HCT116 (cell line): ENCODE data around the gene RASGRF1. TPM values are rescaled to one million over a fixed set of nuclear protein-coding genes. Genes with fewer than 3 reads are reported as not detected.

Experiments
- ATAC-seq: fragments of 200-7000 bp; cut with Tn5 transposase; 2 replicates; pipeline ENCODE4 v1.9.1; 2020; ENCODE audit warnings: mild to moderate bottlenecking, moderate library complexity
- BruUV-seq: library from RNA; stranded (reverse); fragments of 400-500 nt; replicated peaks from 2 replicates; lab custom pipeline; 2021; lab: Mats Ljungman, UMichigan
- CTCF ChIA-PET: fragments of 300-600 bp; sonication (Branson Sonifier 250); formaldehyde crosslinking; loops from one replicate; lab custom pipeline; 2021; ENCODE audit warnings: antibody characterized with exemption; lab: Charles Lee
- POLR2A ChIA-PET: fragments of 300-600, 350-600 bp; sonication (Branson Sonifier 250); formaldehyde crosslinking; loops from one replicate; lab custom pipeline; 2021; ENCODE audit warnings: antibody characterized with exemption; lab: Charles Lee
- RAD21 ChIA-PET, 2 experiments: fragments of 300-600 bp; sonication (Branson Sonifier 250); formaldehyde crosslinking; loops; one replicate each; lab custom pipeline; 2023; ENCODE audit warnings: low total read pairs in 2 of 2; ENCODE audit not compliant: uncharacterized antibody in 2 of 2, unreplicated experiment in 2 of 2, low non-redundant PET in 1 of 2; lab: Charles Lee
- DNase-seq: peaks from one replicate; pipeline ENCODE4 v3.0.0-alpha.2; 2010; ENCODE audit warnings: low read depth, low spot score
- H2AFZ ChIP-seq: fragments of 200-600 bp; shearing (Covaris generic), sonication (generic); 2 replicates; pipeline ENCODE4 v1.6.1; 2017; ENCODE audit warnings: low read depth, mixed run types, mixed read lengths, antibody characterized with exemption, low read length; ENCODE audit not compliant: poor library complexity, severe bottlenecking
- H3K27ac ChIP-seq: 2 replicates; pipeline ENCODE4 v1.5.1; 2012; ENCODE audit warnings: low read depth, low read length
- H3K27me3 ChIP-seq: fragments of 200-600 bp; sonication (generic); 2 replicates; pipeline ENCODE4 v1.6.1; 2016; ENCODE audit warnings: mixed run types, low read length, mixed read lengths; ENCODE audit not compliant: insufficient read depth
- H3K36me3 ChIP-seq, 2 experiments: fragments of 200-500 bp in 1 of 2; fragments of 200-600 bp in 1 of 2; sonication (Bioruptor generic) in 1 of 2; sonication (generic) in 1 of 2; 2 replicates each; pipeline versions ENCODE4 v1.5.1 to v1.6.1; 2014 to 2016; ENCODE audit warnings: low read length in 2 of 2, inconsistent platforms in 1 of 2, mixed read lengths in 1 of 2, mixed run types in 1 of 2; ENCODE audit not compliant: insufficient read depth in 2 of 2, control insufficient read depth in 1 of 2
- H3K4me1 ChIP-seq, 2 experiments: fragments of 200-600 bp in 1 of 2; sonication (generic) in 1 of 2; 2 replicates each; pipeline versions ENCODE4 v1.5.1 to v1.6.1; 2012 to 2017; ENCODE audit warnings: low read length in 2 of 2, inconsistent platforms in 1 of 2, mild to moderate bottlenecking in 1 of 2, mixed read lengths in 1 of 2, mixed run types in 1 of 2, moderate library complexity in 1 of 2; ENCODE audit not compliant: insufficient read depth in 2 of 2, control insufficient read depth in 1 of 2
- H3K4me2 ChIP-seq: fragments of 200-600 bp; sonication (generic); 2 replicates; pipeline ENCODE4 v1.6.1; 2017; ENCODE audit warnings: mixed run types, low read length, mixed read lengths
- H3K4me3 ChIP-seq, 2 experiments: fragments of 200-600 bp in 1 of 2; sonication (generic) in 1 of 2; replicated peaks in 1 of 2; 2 replicates each; pipeline ENCODE4 v1.5.1; 2011 to 2016; ENCODE audit warnings: low read length in 2 of 2, control low read depth in 1 of 2, low read depth in 1 of 2, mild to moderate bottlenecking in 1 of 2, mixed read lengths in 1 of 2, mixed run types in 1 of 2
- H3K79me2 ChIP-seq: fragments of 200-600 bp; sonication (generic); 2 replicates; pipeline ENCODE4 v1.6.1; 2017; ENCODE audit warnings: mild to moderate bottlenecking, mixed run types, low read length, moderate library complexity, mixed read lengths; ENCODE audit not compliant: insufficient read depth
- H3K9ac ChIP-seq: fragments of 200-600 bp; sonication (generic); 2 replicates; pipeline ENCODE4 v1.6.1; 2016; ENCODE audit warnings: low read length, mixed read lengths
- H3K9me2 ChIP-seq: fragments of 200-600 bp; sonication (generic), shearing (Covaris generic); 2 replicates; pipeline ENCODE4 v1.6.1; 2017; ENCODE audit warnings: mixed run types, mild to moderate bottlenecking, moderate library complexity; ENCODE audit not compliant: insufficient read depth
- H3K9me3 ChIP-seq, 2 experiments: fragments of 200-500 bp in 1 of 2; fragments of 200-600 bp in 1 of 2; sonication (Bioruptor generic) in 1 of 2; sonication (generic) in 1 of 2; 2 replicates each; pipeline ENCODE4 v1.6.1; 2014 to 2017; ENCODE audit warnings: low read length in 2 of 2, mixed read lengths in 2 of 2, inconsistent platforms in 1 of 2, low read depth in 1 of 2, mild to moderate bottlenecking in 1 of 2, mixed run types in 1 of 2, moderate library complexity in 1 of 2; ENCODE audit not compliant: control insufficient read depth in 1 of 2, insufficient read depth in 1 of 2
- H4K20me1 ChIP-seq: fragments of 200-600 bp; sonication (generic), shearing (Covaris generic); 2 replicates; pipeline ENCODE4 v1.6.1; 2017; ENCODE audit warnings: mixed run types, mild to moderate bottlenecking, moderate library complexity; ENCODE audit not compliant: insufficient read depth
- CBX3 ChIP-seq: IDR thresholded peaks from 2 replicates; pipeline ENCODE4 v1.6.1; 2012; ENCODE audit warnings: low read depth
- CEBPB ChIP-seq: IDR thresholded peaks from 2 replicates; pipeline ENCODE4 v1.6.1; 2012; ENCODE audit warnings: low read depth
- CTCF ChIP-seq, 3 experiments: fragments of 200-600 bp in 1 of 3; sonication (generic) in 1 of 3; IDR thresholded peaks in 2 of 3; conservative IDR thresholded peaks in 1 of 3; 2 replicates each; pipeline ENCODE4 v1.5.1; 2012 to 2017; ENCODE audit warnings: low read depth in 2 of 3, low read length in 2 of 3, antibody characterized with exemption in 1 of 3, borderline replicate concordance in 1 of 3, control low read depth in 1 of 3, mild to moderate bottlenecking in 1 of 3, mixed read lengths in 1 of 3, mixed run types in 1 of 3, moderate library complexity in 1 of 3; ENCODE audit not compliant: insufficient read depth in 1 of 3
- EGR1 ChIP-seq: IDR thresholded peaks from 2 replicates; pipeline ENCODE4 v1.6.1; 2012; ENCODE audit warnings: low read depth
- ELF1 ChIP-seq: IDR thresholded peaks from 2 replicates; pipeline ENCODE4 v1.6.1; 2012; ENCODE audit warnings: low read depth, borderline replicate concordance
- EZH2 ChIP-seq: fragments of 200-600 bp; sonication (generic); IDR thresholded peaks from 2 replicates; pipeline ENCODE4 v1.6.1; 2017; ENCODE audit warnings: antibody characterized with exemption, mixed run types
- EZH2phosphoT487 ChIP-seq: fragments of 200-600 bp; IDR thresholded peaks from 2 replicates; pipeline ENCODE4 v1.6.1; 2018; ENCODE audit warnings: antibody characterized with exemption, borderline replicate concordance
- FOSL1 ChIP-seq: IDR thresholded peaks from 2 replicates; pipeline ENCODE4 v1.6.1; 2012; ENCODE audit warnings: low read depth
- MAX ChIP-seq: IDR thresholded peaks from 2 replicates; pipeline ENCODE4 v1.6.1; 2012
- RAD21 ChIP-seq: IDR thresholded peaks from 2 replicates; pipeline ENCODE4 v1.6.1; 2012; ENCODE audit warnings: low read depth, mild to moderate bottlenecking
- SIN3A ChIP-seq: IDR thresholded peaks from 2 replicates; pipeline ENCODE4 v1.6.1; 2012; ENCODE audit warnings: low read depth
- SP1 ChIP-seq: IDR thresholded peaks from 2 replicates; pipeline ENCODE4 v1.6.1; 2012; ENCODE audit warnings: low read depth
- SRF ChIP-seq: IDR thresholded peaks from 2 replicates; pipeline ENCODE4 v1.6.1; 2012; ENCODE audit warnings: low read depth
- TCF7L2 ChIP-seq: IDR thresholded peaks from 2 replicates; pipeline ENCODE4 v1.7.0; 2011; ENCODE audit warnings: borderline replicate concordance, inconsistent platforms; ENCODE audit not compliant: insufficient read depth, insufficient read length; ENCODE audit errors: extremely low read depth
- YY1 ChIP-seq: IDR thresholded peaks from 2 replicates; pipeline ENCODE4 v1.6.1; 2011; ENCODE audit warnings: low read length, low read depth, moderate library complexity, mild to moderate bottlenecking; ENCODE audit not compliant: insufficient replicate concordance; ENCODE audit errors: extremely low read depth
- ZFX ChIP-seq: fragments of 450-650 bp; IDR thresholded peaks from 2 replicates; pipeline ENCODE4 v1.6.1; 2017
- ZNF274 ChIP-seq: fragments of 200-500 bp; sonication (Bioruptor generic); IDR thresholded peaks from 2 replicates; pipeline ENCODE4 v1.6.1; 2014; ENCODE audit warnings: mild to moderate bottlenecking, low read depth, low read length, inconsistent platforms
- intact Hi-C: fragments of 100-400 bp; cut with micrococcal nuclease; formaldehyde crosslinking; loops from 2 replicates; pipeline ENCODE4 v1.10.0; 2022
- total RNA-seq: library from RNA; stranded (reverse); gene quantifications from one replicate; pipeline ENCODE4 v1.2.1, GENCODE V29; 2021; ENCODE audit not compliant: unreplicated experiment
- TF ChIP-seq, protein P1 (sequence below): IDR thresholded peaks from 2 replicates; pipeline ENCODE4 v1.6.1; 2011; ENCODE audit warnings: mild to moderate bottlenecking, low read length, moderate library complexity; ENCODE audit not compliant: insufficient replicate concordance; ENCODE audit errors: extremely low read depth
- TF ChIP-seq, protein P2 (sequence below): IDR thresholded peaks from 2 replicates; pipeline ENCODE4 v1.6.1; 2012
- TF ChIP-seq, protein P3 (sequence below): IDR thresholded peaks from 2 replicates; pipeline ENCODE4 v1.6.1; 2012; ENCODE audit warnings: low read depth

Gene RASGRF1
- total RNA-seq, 1 experiment from 2014 or later, result 2.4 TPM

GRCh38 chr15:79015416-79015815, 75.2 kb downstream of the RASGRF1 start:
- no peaks in the 10 kb centered on the region for H3K36me3 ChIP-seq
- POLR2A ChIA-PET, result no interaction called here
- intact Hi-C loops, result no loop called here

More at GRCh38 chr15:79015416-79015815, 75.2 kb downstream of the RASGRF1 start:
- Histone ChIP-seq H3K4me1 (no peaks in the 10 kb centered on the region), H3K9me2 (no peaks in the 10 kb centered on the region), H3K9me3 (no peaks in the 10 kb centered on the region), H3K27ac (no peak overlapping the region), H2AFZ (no peak overlapping the region), H3K4me2 (no peak overlapping the region), H4K20me1 (no peaks in the 10 kb centered on the region), H3K9ac (no peak overlapping the region), H3K79me2 (no peaks in the 10 kb centered on the region), H3K4me3 (no peak overlapping the region), H3K27me3 (no peaks in the 10 kb centered on the region)
- ChIA-PET CTCF (interaction anchor here (1.2 kb wide), 1 partner anchor 10 kb away, joined by 3 read pairs; no protein-coding TSS in a partner anchor), RAD21 (no interaction called here)
- ATAC-seq (no peak), DNase-seq (no peak)
- BruUV-seq, result no TSS peak
- no peak for TF ChIP-seq SP1
- no peak for TF ChIP-seq MAX
- no peak for TF ChIP-seq EGR1
- TF ChIP-seq EZH2phosphoT487, result no peak
- TF ChIP-seq ZFX, result no peak
- TF ChIP-seq, protein P1, sequence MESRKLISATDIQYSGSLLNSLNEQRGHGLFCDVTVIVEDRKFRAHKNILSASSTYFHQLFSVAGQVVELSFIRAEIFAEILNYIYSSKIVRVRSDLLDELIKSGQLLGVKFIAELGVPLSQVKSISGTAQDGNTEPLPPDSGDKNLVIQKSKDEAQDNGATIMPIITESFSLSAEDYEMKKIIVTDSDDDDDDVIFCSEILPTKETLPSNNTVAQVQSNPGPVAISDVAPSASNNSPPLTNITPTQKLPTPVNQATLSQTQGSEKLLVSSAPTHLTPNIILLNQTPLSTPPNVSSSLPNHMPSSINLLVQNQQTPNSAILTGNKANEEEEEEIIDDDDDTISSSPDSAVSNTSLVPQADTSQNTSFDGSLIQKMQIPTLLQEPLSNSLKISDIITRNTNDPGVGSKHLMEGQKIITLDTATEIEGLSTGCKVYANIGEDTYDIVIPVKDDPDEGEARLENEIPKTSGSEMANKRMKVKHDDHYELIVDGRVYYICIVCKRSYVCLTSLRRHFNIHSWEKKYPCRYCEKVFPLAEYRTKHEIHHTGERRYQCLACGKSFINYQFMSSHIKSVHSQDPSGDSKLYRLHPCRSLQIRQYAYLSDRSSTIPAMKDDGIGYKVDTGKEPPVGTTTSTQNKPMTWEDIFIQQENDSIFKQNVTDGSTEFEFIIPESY, result no peak
- no peak for TF ChIP-seq SRF
- TF ChIP-seq RAD21, result no peak
- no peak for TF ChIP-seq CEBPB
- TF ChIP-seq ZNF274, result no peak
- TF ChIP-seq YY1, result no peak
- TF ChIP-seq, protein P2, sequence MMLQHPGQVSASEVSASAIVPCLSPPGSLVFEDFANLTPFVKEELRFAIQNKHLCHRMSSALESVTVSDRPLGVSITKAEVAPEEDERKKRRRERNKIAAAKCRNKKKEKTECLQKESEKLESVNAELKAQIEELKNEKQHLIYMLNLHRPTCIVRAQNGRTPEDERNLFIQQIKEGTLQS, result no peak
- TF ChIP-seq TCF7L2, result no peak
- TF ChIP-seq ELF1, result no peak
- TF ChIP-seq, protein P3, sequence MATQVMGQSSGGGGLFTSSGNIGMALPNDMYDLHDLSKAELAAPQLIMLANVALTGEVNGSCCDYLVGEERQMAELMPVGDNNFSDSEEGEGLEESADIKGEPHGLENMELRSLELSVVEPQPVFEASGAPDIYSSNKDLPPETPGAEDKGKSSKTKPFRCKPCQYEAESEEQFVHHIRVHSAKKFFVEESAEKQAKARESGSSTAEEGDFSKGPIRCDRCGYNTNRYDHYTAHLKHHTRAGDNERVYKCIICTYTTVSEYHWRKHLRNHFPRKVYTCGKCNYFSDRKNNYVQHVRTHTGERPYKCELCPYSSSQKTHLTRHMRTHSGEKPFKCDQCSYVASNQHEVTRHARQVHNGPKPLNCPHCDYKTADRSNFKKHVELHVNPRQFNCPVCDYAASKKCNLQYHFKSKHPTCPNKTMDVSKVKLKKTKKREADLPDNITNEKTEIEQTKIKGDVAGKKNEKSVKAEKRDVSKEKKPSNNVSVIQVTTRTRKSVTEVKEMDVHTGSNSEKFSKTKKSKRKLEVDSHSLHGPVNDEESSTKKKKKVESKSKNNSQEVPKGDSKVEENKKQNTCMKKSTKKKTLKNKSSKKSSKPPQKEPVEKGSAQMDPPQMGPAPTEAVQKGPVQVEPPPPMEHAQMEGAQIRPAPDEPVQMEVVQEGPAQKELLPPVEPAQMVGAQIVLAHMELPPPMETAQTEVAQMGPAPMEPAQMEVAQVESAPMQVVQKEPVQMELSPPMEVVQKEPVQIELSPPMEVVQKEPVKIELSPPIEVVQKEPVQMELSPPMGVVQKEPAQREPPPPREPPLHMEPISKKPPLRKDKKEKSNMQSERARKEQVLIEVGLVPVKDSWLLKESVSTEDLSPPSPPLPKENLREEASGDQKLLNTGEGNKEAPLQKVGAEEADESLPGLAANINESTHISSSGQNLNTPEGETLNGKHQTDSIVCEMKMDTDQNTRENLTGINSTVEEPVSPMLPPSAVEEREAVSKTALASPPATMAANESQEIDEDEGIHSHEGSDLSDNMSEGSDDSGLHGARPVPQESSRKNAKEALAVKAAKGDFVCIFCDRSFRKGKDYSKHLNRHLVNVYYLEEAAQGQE, result no peak
- TF ChIP-seq SIN3A, result no peak
- TF ChIP-seq EZH2, result no peak
- TF ChIP-seq FOSL1, result no peak
- no peak for TF ChIP-seq CBX3
- TF ChIP-seq CTCF (IDR thresholded peaks at IDR 0.05 in 2 of 3, conservative IDR thresholded peaks at IDR 0.05 in 1 of 3; ENCODE audit: borderline replicate concordance in 1 of 3, insufficient read depth in 1 of 3, low read depth in 2 of 3, low read length in 2 of 3), result no peak
